ENCODE data around the gene SPCS2. TPM values are rescaled to one million over a fixed set of nuclear protein-coding genes. Genes with fewer than 3 reads are reported as not detected.

SPCS2 gene
- total and polyA plus RNA-seq, 4 donors, result 32.4 to 186 (median 59.6) TPM

- no peak for DNase-seq (ENCODE audit: low spot score)
- Histone ChIP-seq H3K27me3 (ENCODE audit: control insufficient read depth in 4 of 4, insufficient read depth in 4 of 4, low read length in 3 of 4) (no peaks in the 10 kb centered on the region), H3K36me3 (ENCODE audit: control insufficient read depth in 4 of 4, insufficient read depth in 3 of 4, low read depth in 1 of 4, low read length in 3 of 4) (peaks cover 4 to 18% (median 14%) of the 10 kb centered on the region in 4 donors), H3K9me3 (ENCODE audit: control insufficient read depth in 4 of 4, low read length in 3 of 4) (no peaks in the 10 kb centered on the region), H3K27ac (ENCODE audit: low read depth in 1 of 2, low read length in 2 of 2) (no peak overlapping the region), H3K9ac (ENCODE audit: low read depth in 1 of 2, low read length in 2 of 2) (no peak overlapping the region), H3K4me1 (ENCODE audit: control insufficient read depth in 4 of 4, insufficient read depth in 4 of 4, low read length in 3 of 4) (no peaks in the 10 kb centered on the region), H3K4me3 (ENCODE audit: low read depth in 1 of 3, low read length in 3 of 3) (no peak overlapping the region)
- TF ChIP-seq CTCF (IDR thresholded peaks at IDR 0.05; ENCODE audit: low read depth, low read length, missing input control), result no peak
- no peak for TF ChIP-seq EGR1 (IDR thresholded peaks at IDR 0.05; ENCODE audit: low read depth in 2 of 2)
- no peak for TF ChIP-seq JUND (IDR thresholded peaks at IDR 0.05)
- TF ChIP-seq, protein P1, sequence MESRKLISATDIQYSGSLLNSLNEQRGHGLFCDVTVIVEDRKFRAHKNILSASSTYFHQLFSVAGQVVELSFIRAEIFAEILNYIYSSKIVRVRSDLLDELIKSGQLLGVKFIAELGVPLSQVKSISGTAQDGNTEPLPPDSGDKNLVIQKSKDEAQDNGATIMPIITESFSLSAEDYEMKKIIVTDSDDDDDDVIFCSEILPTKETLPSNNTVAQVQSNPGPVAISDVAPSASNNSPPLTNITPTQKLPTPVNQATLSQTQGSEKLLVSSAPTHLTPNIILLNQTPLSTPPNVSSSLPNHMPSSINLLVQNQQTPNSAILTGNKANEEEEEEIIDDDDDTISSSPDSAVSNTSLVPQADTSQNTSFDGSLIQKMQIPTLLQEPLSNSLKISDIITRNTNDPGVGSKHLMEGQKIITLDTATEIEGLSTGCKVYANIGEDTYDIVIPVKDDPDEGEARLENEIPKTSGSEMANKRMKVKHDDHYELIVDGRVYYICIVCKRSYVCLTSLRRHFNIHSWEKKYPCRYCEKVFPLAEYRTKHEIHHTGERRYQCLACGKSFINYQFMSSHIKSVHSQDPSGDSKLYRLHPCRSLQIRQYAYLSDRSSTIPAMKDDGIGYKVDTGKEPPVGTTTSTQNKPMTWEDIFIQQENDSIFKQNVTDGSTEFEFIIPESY (IDR thresholded peaks at IDR 0.05), result no peak
- TF ChIP-seq, protein P2, sequence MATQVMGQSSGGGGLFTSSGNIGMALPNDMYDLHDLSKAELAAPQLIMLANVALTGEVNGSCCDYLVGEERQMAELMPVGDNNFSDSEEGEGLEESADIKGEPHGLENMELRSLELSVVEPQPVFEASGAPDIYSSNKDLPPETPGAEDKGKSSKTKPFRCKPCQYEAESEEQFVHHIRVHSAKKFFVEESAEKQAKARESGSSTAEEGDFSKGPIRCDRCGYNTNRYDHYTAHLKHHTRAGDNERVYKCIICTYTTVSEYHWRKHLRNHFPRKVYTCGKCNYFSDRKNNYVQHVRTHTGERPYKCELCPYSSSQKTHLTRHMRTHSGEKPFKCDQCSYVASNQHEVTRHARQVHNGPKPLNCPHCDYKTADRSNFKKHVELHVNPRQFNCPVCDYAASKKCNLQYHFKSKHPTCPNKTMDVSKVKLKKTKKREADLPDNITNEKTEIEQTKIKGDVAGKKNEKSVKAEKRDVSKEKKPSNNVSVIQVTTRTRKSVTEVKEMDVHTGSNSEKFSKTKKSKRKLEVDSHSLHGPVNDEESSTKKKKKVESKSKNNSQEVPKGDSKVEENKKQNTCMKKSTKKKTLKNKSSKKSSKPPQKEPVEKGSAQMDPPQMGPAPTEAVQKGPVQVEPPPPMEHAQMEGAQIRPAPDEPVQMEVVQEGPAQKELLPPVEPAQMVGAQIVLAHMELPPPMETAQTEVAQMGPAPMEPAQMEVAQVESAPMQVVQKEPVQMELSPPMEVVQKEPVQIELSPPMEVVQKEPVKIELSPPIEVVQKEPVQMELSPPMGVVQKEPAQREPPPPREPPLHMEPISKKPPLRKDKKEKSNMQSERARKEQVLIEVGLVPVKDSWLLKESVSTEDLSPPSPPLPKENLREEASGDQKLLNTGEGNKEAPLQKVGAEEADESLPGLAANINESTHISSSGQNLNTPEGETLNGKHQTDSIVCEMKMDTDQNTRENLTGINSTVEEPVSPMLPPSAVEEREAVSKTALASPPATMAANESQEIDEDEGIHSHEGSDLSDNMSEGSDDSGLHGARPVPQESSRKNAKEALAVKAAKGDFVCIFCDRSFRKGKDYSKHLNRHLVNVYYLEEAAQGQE (IDR thresholded peaks at IDR 0.05), result no peak
- no peak for TF ChIP-seq FOXA2 (IDR thresholded peaks at IDR 0.05)
- TF ChIP-seq RXRA (IDR thresholded peaks at IDR 0.05), result no peak
- no peak for TF ChIP-seq GABPA (IDR thresholded peaks at IDR 0.05 in 1 of 2, conservative IDR thresholded peaks at IDR 0.05 in 1 of 2)
- TF ChIP-seq SP1 (IDR thresholded peaks at IDR 0.05), result no peak
- no peak for TF ChIP-seq YY1 (IDR thresholded peaks at IDR 0.05)
- TF ChIP-seq NR2F2 (IDR thresholded peaks at IDR 0.05), result no peak
- TF ChIP-seq FOXA1 (IDR thresholded peaks at IDR 0.05), result no peak
- TF ChIP-seq MAX (IDR thresholded peaks at IDR 0.05), result no peak
- TF ChIP-seq ATF3 (IDR thresholded peaks at IDR 0.05), result no peak
- no peak for TF ChIP-seq RAD21 (IDR thresholded peaks at IDR 0.05)
- no peak for TF ChIP-seq HNF4A (conservative IDR thresholded peaks at IDR 0.05)
- TF ChIP-seq TAF1 (conservative IDR thresholded peaks at IDR 0.05), result no peak
- TF ChIP-seq HNF4G (IDR thresholded peaks at IDR 0.05), result no peak
- WGBS, result 85% methylated on average over 2 of the region's 2 CpGs
Measured at GRCh38 chr11:74935285-74935684, 13.8 kb upstream of the SPCS2 start.
